ENCODE measurements around the gene THOP1. TPM values are rescaled to one million over a fixed set of nuclear protein-coding genes. Genes with fewer than 3 reads are reported as not detected.
A peak's percentile ranks its signal among the peaks of the same experiment; 100 is the strongest.

Gene THOP1
- total and polyA plus RNA-seq, 2 experiments from 2014 or later, result 81.3 to 111 TPM

DNA sequence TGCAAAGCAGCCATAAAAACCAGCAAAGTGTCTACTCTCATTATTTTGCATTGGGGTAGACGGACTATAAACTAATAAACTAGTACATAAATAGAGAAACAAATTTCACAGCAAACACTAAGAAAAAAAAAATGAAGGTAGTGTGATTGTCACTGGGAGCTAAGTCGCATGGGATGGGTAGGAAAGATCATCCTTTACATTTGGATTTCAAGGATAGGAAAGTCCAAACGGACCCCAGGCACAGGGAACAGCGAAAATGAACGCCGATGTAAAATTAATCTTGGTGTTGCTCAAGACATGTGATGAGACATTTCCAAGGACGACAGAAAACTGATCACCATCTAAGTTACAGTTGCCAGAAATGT, 1.5 kb upstream of the THOP1 start:
- Histone ChIP-seq H3K27ac (peak overlapping the region; percentile 79), H3K4me3 (no peak overlapping the region), H3K36me3 (no peaks in the 10 kb centered on the region), H3K4me1 (ENCODE audit: low read depth) (peaks cover 18% of the 10 kb centered on the region), H3K9me3 (ENCODE audit: low read depth) (no peaks in the 10 kb centered on the region), H3K27me3 (no peaks in the 10 kb centered on the region)
- TF ChIP-seq, protein P1, sequence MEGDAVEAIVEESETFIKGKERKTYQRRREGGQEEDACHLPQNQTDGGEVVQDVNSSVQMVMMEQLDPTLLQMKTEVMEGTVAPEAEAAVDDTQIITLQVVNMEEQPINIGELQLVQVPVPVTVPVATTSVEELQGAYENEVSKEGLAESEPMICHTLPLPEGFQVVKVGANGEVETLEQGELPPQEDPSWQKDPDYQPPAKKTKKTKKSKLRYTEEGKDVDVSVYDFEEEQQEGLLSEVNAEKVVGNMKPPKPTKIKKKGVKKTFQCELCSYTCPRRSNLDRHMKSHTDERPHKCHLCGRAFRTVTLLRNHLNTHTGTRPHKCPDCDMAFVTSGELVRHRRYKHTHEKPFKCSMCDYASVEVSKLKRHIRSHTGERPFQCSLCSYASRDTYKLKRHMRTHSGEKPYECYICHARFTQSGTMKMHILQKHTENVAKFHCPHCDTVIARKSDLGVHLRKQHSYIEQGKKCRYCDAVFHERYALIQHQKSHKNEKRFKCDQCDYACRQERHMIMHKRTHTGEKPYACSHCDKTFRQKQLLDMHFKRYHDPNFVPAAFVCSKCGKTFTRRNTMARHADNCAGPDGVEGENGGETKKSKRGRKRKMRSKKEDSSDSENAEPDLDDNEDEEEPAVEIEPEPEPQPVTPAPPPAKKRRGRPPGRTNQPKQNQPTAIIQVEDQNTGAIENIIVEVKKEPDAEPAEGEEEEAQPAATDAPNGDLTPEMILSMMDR (IDR thresholded peaks at IDR 0.05; ENCODE audit: low read depth, low read length), result no peak
- DNase-seq (ENCODE audit: low read depth in 1 of 2, low spot score in 1 of 2), result no peak

DNA sequence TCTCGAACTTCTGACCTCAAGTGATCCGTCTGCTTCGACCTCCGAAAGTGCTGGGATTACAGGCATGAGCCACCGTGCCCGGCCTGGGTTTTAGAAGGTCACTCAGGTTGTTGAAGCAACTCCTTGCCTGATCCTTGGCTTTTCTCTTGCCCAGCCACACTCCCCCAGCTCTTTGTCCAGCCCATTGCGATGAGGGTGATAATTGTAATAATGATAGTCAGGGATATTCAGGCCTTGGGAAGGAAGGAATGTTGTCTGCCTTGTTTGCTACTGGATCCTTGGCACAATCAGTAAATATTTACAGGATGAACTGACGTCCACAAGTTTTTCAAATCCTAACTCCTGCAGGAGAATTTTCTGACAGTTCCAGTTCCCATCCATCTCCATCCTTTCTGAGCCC, 1.8 kb downstream of the THOP1 start:
- no peaks in the 10 kb centered on the region for H3K9me3 ChIP-seq (ENCODE audit: low read depth)
- no peak overlapping the region for H3K4me3 ChIP-seq
- peaks cover 3% of the 10 kb centered on the region for H3K36me3 ChIP-seq
- H3K4me1 ChIP-seq (ENCODE audit: low read depth), result peaks cover 9% of the 10 kb centered on the region
- H3K27ac ChIP-seq, result no peak overlapping the region
- TF ChIP-seq, protein P1 (IDR thresholded peaks at IDR 0.05; ENCODE audit: low read depth, low read length), result no peak
- DNase-seq (ENCODE audit: low read depth in 1 of 2, low spot score in 1 of 2), result no peak
- H3K27me3 ChIP-seq, result no peaks in the 10 kb centered on the region

DNA sequence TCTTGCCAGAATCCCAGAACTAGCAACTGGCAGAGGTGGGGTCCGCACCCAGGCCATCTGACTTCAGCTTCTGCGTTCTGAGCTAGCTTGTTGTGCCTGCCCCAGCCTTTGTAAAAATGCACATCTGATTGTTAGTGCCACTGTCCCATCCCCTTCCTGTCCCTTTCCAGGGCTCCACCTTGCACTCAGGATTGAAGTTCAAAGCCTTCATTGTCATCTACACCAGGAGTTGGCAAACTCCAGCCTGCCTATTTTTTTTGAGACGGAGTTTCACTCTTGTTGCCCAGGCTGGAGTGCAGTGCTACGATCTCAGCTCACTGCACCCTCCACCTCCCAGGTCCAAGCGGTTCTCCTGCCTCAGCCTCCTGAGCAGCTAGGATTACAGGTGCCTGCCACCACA, 2.9 kb downstream of the THOP1 start:
- TF ChIP-seq, protein P1 (IDR thresholded peaks at IDR 0.05; ENCODE audit: low read depth, low read length), result no peak
- H3K9me3 ChIP-seq (ENCODE audit: low read depth), result no peaks in the 10 kb centered on the region
- DNase-seq (ENCODE audit: low read depth in 1 of 2, low spot score in 1 of 2), result no peak
- H3K27ac ChIP-seq, result no peak overlapping the region
- peaks cover 6% of the 10 kb centered on the region for H3K4me1 ChIP-seq (ENCODE audit: low read depth)
- peaks cover 9% of the 10 kb centered on the region for H3K36me3 ChIP-seq
- no peak overlapping the region for H3K4me3 ChIP-seq
- no peaks in the 10 kb centered on the region for H3K27me3 ChIP-seq

DNA sequence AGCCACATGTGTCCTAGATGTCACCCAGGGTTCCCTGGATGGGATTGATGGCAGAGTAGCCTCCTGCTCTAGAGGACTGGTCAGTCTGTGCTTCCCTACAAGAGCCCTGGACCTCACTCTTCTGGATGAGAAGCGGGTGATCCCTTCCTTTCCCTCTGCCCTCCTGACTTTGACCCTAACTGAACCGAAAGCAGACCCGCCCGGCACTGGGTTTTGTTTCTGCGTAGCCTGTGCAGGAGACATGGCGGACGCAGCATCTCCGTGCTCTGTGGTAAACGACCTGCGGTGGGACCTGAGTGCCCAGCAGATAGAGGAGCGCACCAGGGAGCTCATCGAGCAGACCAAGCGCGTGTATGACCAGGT, 4.9 kb downstream of the THOP1 start:
- Histone ChIP-seq H3K27me3 (no peaks in the 10 kb centered on the region), H3K4me3 (no peak overlapping the region), H3K9me3 (ENCODE audit: low read depth) (no peaks in the 10 kb centered on the region), H3K36me3 (peaks cover 22% of the 10 kb centered on the region), H3K27ac (no peak overlapping the region), H3K4me1 (ENCODE audit: low read depth) (no peaks in the 10 kb centered on the region)
- DNase-seq (ENCODE audit: low read depth in 1 of 2, low spot score in 1 of 2), result no peak
- TF ChIP-seq, protein P1 (IDR thresholded peaks at IDR 0.05; ENCODE audit: low read depth, low read length), result no peak

DNA sequence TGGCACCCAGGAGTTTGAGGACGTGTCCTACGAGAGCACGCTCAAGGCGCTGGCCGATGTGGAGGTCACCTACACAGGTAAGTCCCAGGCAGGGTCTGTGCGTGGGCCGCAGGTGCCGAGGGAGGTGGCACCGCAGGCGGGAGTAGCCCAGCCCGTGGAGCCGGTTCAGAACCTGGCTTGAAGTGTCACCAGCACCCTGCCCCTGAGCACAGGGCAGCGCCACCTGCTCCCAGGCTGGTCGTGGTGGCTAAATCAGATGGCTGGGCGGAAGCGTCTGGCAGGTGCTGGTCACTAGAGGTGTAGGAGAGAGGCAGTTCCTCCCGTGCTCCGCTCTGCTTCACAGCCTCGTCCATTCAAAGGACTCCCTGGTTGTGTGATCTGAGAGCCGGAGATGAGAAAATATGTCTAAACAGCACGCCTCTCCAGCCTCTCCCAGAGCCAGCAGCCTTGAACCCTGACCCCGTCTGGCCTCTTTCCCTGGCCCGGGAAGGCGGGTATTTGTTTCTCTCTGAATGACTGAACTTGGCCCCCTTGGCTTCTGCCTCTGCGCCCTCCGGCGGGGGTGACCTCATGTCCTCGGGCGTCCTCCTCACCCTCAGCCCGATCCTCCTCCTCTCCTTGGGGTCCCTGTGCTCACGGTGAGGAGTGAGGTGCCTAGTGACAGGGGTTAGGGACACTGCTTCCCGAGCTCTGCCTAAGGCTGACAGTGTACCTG, 5.4 kb downstream of the THOP1 start:
- H3K36me3 ChIP-seq, result peaks cover 27% of the 10 kb centered on the region

More for the DNA sequence above, 5.4 kb downstream of the THOP1 start:
- DNase-seq (ENCODE audit: low read depth in 1 of 2, low spot score in 1 of 2), result no peak
- Histone ChIP-seq H3K9me3 (ENCODE audit: low read depth) (no peaks in the 10 kb centered on the region), H3K4me3 (no peak overlapping the region), H3K27ac (no peak overlapping the region), H3K4me1 (ENCODE audit: low read depth) (no peaks in the 10 kb centered on the region), H3K27me3 (no peaks in the 10 kb centered on the region)
- TF ChIP-seq, protein P1 (IDR thresholded peaks at IDR 0.05; ENCODE audit: low read depth, low read length), result no peak

Data from cardiac muscle cell (in vitro differentiated cells and primary cell).